SK-N-SH (cell line): ENCODE measurements around the gene INAVA.

Experiments
- GABPA ChIP-seq: IDR thresholded peaks from 2 replicates; pipeline ENCODE4 v1.4.0; 2012; ENCODE audit warnings: low read depth, mild to moderate bottlenecking
- IRF3 ChIP-seq: fragments of 150-350 bp; IDR thresholded peaks from 2 replicates; pipeline ENCODE4 v1.6.1; 2016; ENCODE audit warnings: mild to moderate bottlenecking, low read depth, low read length
- RAD21 ChIP-seq: IDR thresholded peaks from 2 replicates; pipeline ENCODE4 v1.6.1; 2012; ENCODE audit warnings: mild to moderate bottlenecking, low read length
- SIN3A ChIP-seq: IDR thresholded peaks from 2 replicates; pipeline ENCODE4 v1.6.1; 2012; ENCODE audit warnings: low read depth, mild to moderate bottlenecking, low read length, moderate library complexity, borderline replicate concordance
- TF ChIP-seq, protein P1 (sequence below): fragments of 200-600 bp; sonication (generic); IDR thresholded peaks from 2 replicates; pipeline ENCODE4 v1.6.1; 2017; ENCODE audit warnings: antibody characterized with exemption, mild to moderate bottlenecking, moderate library complexity

GRCh38 chr1:200929530-200930278, 35.0 kb downstream of the INAVA start:
- TF ChIP-seq, protein P1, sequence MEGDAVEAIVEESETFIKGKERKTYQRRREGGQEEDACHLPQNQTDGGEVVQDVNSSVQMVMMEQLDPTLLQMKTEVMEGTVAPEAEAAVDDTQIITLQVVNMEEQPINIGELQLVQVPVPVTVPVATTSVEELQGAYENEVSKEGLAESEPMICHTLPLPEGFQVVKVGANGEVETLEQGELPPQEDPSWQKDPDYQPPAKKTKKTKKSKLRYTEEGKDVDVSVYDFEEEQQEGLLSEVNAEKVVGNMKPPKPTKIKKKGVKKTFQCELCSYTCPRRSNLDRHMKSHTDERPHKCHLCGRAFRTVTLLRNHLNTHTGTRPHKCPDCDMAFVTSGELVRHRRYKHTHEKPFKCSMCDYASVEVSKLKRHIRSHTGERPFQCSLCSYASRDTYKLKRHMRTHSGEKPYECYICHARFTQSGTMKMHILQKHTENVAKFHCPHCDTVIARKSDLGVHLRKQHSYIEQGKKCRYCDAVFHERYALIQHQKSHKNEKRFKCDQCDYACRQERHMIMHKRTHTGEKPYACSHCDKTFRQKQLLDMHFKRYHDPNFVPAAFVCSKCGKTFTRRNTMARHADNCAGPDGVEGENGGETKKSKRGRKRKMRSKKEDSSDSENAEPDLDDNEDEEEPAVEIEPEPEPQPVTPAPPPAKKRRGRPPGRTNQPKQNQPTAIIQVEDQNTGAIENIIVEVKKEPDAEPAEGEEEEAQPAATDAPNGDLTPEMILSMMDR: no peak
- TF ChIP-seq GABPA: no peak
- TF ChIP-seq RAD21: no peak
- no peak for TF ChIP-seq SIN3A
- TF ChIP-seq IRF3: no peak
